Spleen (tissue), 7 donors: ENCODE results near the gene AKR7A3.

ENCODE experiments used
- CTCF ChIP-seq, 11 experiments: fragments of 200-600 bp in 7 of 11; fragments of 450-650 bp in 4 of 11; sonication (generic) in 4 of 11; IDR thresholded peaks in 8 of 11; conservative IDR thresholded peaks in 3 of 11; 1 replicate in 7 of 11; 2 replicates in 4 of 11; pipeline versions ENCODE4 v1.4.0 to v1.8.0; 2016 to 2021; ENCODE audit warnings: antibody characterized with exemption in 11 of 11, inconsistent platforms in 4 of 11, mild to moderate bottlenecking in 1 of 11
- POLR2A ChIP-seq, 3 donors: fragments of 450-650 bp; IDR thresholded peaks; one replicate each; pipeline ENCODE4 v1.5.1; 2017; ENCODE audit warnings: antibody characterized with exemption in 3 of 3, mild to moderate bottlenecking in 1 of 3
- donor health status: DM: no; HTN: no; CAD: no; lungs with moderate emphysema.
- donor health status: DM: no; HTN: no; CAD: no.
- donor health status: DM: no; HTN: no; CAD: no.

GRCh38 chr1:19313636-19313959, 25.0 kb upstream of the AKR7A3 start:
- TF ChIP-seq POLR2A (IDR thresholded peaks at IDR 0.05) (no peak), CTCF (IDR thresholded peaks at IDR 0.05 in 8 of 11, conservative IDR thresholded peaks at IDR 0.05 in 3 of 11) (no peak)
